Neural progenitor cell (in vitro differentiated cells): Measurements from ENCODE around the gene KRTAP9-4.

Experiments used
- CTCF ChIP-seq: fragments of 200-600 bp; sonication (generic); IDR thresholded peaks from 2 replicates; pipeline ENCODE4 v1.5.1; 2017; ENCODE audit warnings: antibody characterized with exemption, mild to moderate bottlenecking
- EZH2 ChIP-seq: fragments of 200-600 bp; sonication (generic); IDR thresholded peaks from 2 replicates; pipeline ENCODE4 v1.6.1; 2017; ENCODE audit warnings: antibody characterized with exemption, mild to moderate bottlenecking, moderate library complexity
- EZH2phosphoT487 ChIP-seq: fragments of 200-600 bp; sonication (generic); IDR thresholded peaks from 2 replicates; pipeline ENCODE4 v1.6.1; 2017; ENCODE audit warnings: antibody characterized with exemption

- TF ChIP-seq CTCF (no peak), EZH2 (no peak), EZH2phosphoT487 (no peak)
These were observed 37.5 kb upstream of the KRTAP9-4 start for GRCh38 chr17:41211845-41212466.
